Kidney (tissue), 14 donors: ENCODE data around the gene SLC22A17. TPM values are rescaled to one million over a fixed set of nuclear protein-coding genes. Genes with fewer than 3 reads are reported as not detected.
A peak's percentile ranks its signal among the peaks of the same experiment; 100 is the strongest.
"Not testable (repeated sequence)": the region's sequence is repeated elsewhere in the genome, so short reads cannot be mapped to it uniquely, and the experiment has no call there.

ENCODE experiments used
- DNase-seq, 5 donors: peaks; one replicate each; pipeline ENCODE4 v3.0.0-alpha.2; 2013 to 2020
- FAIRE-seq: peaks from 2 replicates; lab custom pipeline; 2012; peaks lifted over from hg19 to GRCh38; lab: Jason Lieb, UNC
- H3K27ac ChIP-seq, 2 donors: one replicate each; pipeline ENCODE4 v1.7.0; 2013; ENCODE audit warnings: low read depth in 2 of 2, low read length in 2 of 2, inconsistent platforms in 1 of 2
- H3K27me3 ChIP-seq: one replicate; pipeline ENCODE4 v1.7.1; 2013; ENCODE audit warnings: low read length, inconsistent platforms; ENCODE audit not compliant: control insufficient read depth, insufficient read depth
- H3K36me3 ChIP-seq, 3 donors: one replicate each; pipeline versions ENCODE4 v1.7.0 to v1.7.1; 2013; ENCODE audit warnings: low read length in 3 of 3, control low read depth in 1 of 3, inconsistent platforms in 1 of 3; ENCODE audit not compliant: insufficient read depth in 3 of 3, control insufficient read depth in 2 of 3
- H3K4me1 ChIP-seq, 3 donors: one replicate each; pipeline versions ENCODE4 v1.7.0 to v1.7.1; 2013; ENCODE audit warnings: low read length in 3 of 3, inconsistent platforms in 1 of 3, low read depth in 1 of 3; ENCODE audit not compliant: control insufficient read depth in 2 of 3, insufficient read depth in 2 of 3
- H3K4me3 ChIP-seq, 3 donors: one replicate each; pipeline versions ENCODE4 v1.7.0 to v1.8.1; 2013; ENCODE audit warnings: low read length in 3 of 3, control low read depth in 1 of 3, inconsistent platforms in 1 of 3
- H3K9ac ChIP-seq, 3 donors: one replicate each; pipeline versions ENCODE4 v1.7.0 to v1.7.1; 2013; ENCODE audit warnings: low read length in 3 of 3, control low read depth in 1 of 3, inconsistent platforms in 1 of 3
- H3K9me3 ChIP-seq, 3 donors: one replicate each; pipeline versions ENCODE4 v1.7.0 to v1.7.1; 2013; ENCODE audit warnings: low read length in 3 of 3, control low read depth in 1 of 3, inconsistent platforms in 1 of 3; ENCODE audit not compliant: control insufficient read depth in 2 of 3, insufficient read depth in 1 of 3
- intact Hi-C: fragments of 100-400 bp; cut with DNase I; formaldehyde crosslinking; loops from one replicate; pipeline ENCODE4 v1.11.1; 2022
- polyA plus RNA-seq: library from polyadenylated mRNA; stranded (reverse); fragments of 350-450 nt; fragmentation: Illumina TruSeq; extraction: RNeasy Lipid Tissue Mini Kit (QIAGEN cat#74804); gene quantifications from one replicate; pipeline ENCODE4 v1.2.3, GENCODE V29; 2014; ENCODE audit warnings: low read depth, low replicate concordance; ENCODE audit not compliant: insufficient read depth
- total RNA-seq: library from RNA; stranded (reverse); fragmentation: NEBNext Ultra II Directional; extraction: Animal tissue kit (Norgen Biotek cat#: 25700); gene quantifications from one replicate; pipeline ENCODE4 v1.2.1, GENCODE V29; 2021
- TF ChIP-seq, protein P1 (sequence below): IDR thresholded peaks from 3 replicates; pipeline ENCODE4 v1.5.1; 2012; ENCODE audit warnings: mild to moderate bottlenecking, moderate library complexity, borderline replicate concordance; ENCODE audit not compliant: insufficient read depth; ENCODE audit errors: extremely low read depth
- donor health status: control.
- donor health status: control.
- donor health status: control.
- donor health status: control.
- donor health status: control.
- donor health status: DM: yes; HTN: yes; CAD: no.
- donor health status: Normal renal cell carcinoma (clear cell type).

SLC22A17 gene
- total and polyA plus RNA-seq, 2 donors from 2014 or later = 35.3 to 61.2 TPM

DNA sequence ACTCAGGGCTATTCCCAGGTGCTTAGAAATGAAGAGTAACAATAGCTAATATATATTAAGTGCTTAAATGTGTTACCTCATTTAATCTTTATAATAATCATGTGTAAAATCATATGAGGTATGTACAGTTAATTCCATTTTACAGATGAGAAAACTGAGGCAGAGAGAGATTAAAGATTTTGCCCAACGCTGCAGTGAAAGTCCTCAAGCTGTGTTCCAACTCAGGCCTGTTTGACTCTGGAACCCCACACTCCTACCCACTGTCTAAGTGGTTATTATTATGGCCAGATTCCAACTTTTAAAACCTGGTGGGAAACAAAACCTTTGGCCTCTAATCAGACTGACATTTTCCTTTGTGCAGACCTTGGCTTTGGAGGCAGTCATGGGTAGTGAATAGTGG lies 34.3 kb upstream of the SLC22A17 start:
- TF ChIP-seq, protein P1, sequence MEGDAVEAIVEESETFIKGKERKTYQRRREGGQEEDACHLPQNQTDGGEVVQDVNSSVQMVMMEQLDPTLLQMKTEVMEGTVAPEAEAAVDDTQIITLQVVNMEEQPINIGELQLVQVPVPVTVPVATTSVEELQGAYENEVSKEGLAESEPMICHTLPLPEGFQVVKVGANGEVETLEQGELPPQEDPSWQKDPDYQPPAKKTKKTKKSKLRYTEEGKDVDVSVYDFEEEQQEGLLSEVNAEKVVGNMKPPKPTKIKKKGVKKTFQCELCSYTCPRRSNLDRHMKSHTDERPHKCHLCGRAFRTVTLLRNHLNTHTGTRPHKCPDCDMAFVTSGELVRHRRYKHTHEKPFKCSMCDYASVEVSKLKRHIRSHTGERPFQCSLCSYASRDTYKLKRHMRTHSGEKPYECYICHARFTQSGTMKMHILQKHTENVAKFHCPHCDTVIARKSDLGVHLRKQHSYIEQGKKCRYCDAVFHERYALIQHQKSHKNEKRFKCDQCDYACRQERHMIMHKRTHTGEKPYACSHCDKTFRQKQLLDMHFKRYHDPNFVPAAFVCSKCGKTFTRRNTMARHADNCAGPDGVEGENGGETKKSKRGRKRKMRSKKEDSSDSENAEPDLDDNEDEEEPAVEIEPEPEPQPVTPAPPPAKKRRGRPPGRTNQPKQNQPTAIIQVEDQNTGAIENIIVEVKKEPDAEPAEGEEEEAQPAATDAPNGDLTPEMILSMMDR = no peak
- no peaks in the 10 kb centered on the region for H3K27me3 ChIP-seq
- no peak overlapping the region for H3K9ac ChIP-seq
- no peaks in the 10 kb centered on the region for H3K36me3 ChIP-seq
- H3K9me3 ChIP-seq = no peaks in the 10 kb centered on the region
- FAIRE-seq (no peak), DNase-seq (no peak)
- H3K4me1 ChIP-seq = no peaks in the 10 kb centered on the region
- H3K27ac ChIP-seq = no peak overlapping the region
- no peak overlapping the region for H3K4me3 ChIP-seq
- intact Hi-C loops = no loop called here

DNA sequence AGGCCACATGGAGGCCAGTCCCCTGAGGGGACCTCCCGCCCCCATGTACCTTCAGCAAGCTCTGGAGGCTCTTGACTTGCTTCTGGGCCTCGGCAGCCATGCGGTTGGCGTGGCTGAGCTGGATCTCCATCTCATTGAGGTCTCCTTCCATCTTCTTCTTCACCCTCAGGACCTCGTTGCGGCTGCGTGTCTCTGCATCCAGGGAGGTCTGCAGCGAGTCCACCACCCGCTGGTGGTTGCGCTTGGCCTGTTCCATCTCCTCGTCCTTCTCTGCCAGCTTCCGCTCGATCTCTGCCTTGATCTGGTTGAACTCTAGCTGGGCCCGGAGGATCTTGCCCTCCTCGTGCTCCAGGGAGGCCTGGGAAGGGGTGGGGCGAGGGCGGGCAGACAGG lies 33.6 kb upstream of the SLC22A17 start:
- FAIRE-seq, intact Hi-C loops, H3K27ac ChIP-seq, DNase-seq, H3K9ac ChIP-seq, H3K9me3 ChIP-seq, H3K4me1 ChIP-seq, H3K36me3 ChIP-seq, H3K4me3 ChIP-seq, H3K27me3 ChIP-seq: not testable (repeated sequence)

DNA sequence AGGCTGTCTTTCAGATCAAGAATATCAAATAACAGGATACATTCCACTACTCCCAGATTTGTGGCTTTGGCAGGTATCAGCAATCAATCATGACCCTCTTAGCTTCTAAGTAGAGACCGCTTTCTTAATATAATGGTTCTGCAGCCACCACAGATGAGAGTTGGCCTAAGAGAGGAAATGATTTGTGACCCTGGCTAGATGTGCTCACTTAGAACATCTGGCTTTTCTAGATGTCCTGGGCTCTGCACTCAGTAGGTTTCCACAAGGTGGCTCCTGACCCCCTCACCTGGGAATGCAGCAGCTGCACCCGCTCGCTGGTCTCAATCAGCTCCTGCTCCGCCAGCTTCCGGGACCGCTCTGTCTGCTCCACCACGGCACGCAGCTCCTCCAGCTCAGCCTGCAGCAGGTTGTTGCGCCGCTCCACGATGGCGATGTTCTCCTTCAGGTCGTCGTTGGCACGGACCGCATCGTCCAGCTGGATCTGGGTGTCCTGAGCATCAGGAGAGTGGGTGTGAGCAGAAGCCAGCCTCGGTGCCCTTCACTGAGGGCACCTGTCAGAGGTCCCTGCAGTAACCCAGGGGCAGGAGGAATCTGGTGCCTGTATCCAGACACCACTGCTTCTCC lies 33.1 kb upstream of the SLC22A17 start:
- Histone ChIP-seq H3K36me3 (no peaks in the 10 kb centered on the region), H3K4me1 (no peaks in the 10 kb centered on the region), H3K27me3 (no peaks in the 10 kb centered on the region), H3K4me3 (no peak overlapping the region), H3K9me3 (no peaks in the 10 kb centered on the region), H3K27ac (no peak overlapping the region), H3K9ac (no peak overlapping the region)
- DNase-seq = peak in 4 of 5 donors; percentile 54 to 75 (median 62)
- TF ChIP-seq, protein P1 = no peak
- intact Hi-C loops = no loop called here
- FAIRE-seq = no peak

DNA sequence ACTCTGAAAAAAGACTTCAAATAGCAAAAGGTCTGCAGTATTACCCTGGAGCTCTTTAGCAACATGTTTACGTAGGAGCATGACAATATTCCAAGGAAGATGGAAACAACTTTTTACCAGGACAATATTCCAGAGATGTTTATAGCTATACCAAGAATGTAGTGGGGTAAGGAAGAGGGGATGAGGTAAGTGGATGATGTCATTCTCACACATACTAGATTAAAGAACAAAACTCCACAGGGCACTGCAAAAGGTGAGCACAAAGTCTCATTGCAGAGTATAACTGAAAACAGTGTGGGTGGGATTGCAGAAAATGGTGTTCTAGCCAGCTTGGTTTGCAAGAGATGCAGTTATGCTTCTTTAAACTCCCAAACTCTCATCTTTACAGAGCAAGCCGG lies 32.6 kb upstream of the SLC22A17 start:
- TF ChIP-seq, protein P1 = no peak
- Histone ChIP-seq H3K4me3 (no peak overlapping the region), H3K27ac (no peak overlapping the region), H3K27me3 (no peaks in the 10 kb centered on the region), H3K36me3 (no peaks in the 10 kb centered on the region), H3K9me3 (no peaks in the 10 kb centered on the region), H3K4me1 (no peaks in the 10 kb centered on the region), H3K9ac (no peak overlapping the region)
- DNase-seq = no peak
- intact Hi-C loops = no loop called here
- no peak for FAIRE-seq
